Endodermal cell (in vitro differentiated cells): ENCODE measurements around the gene BRPF3. TPM values are rescaled to one million over a fixed set of nuclear protein-coding genes. Genes with fewer than 3 reads are reported as not detected.

Source experiments
- DNase-seq: peaks from one replicate; pipeline ENCODE4 v3.0.0-alpha.2; 2017
- H3K27ac ChIP-seq: 2 replicates; pipeline ENCODE4 v1.5.1; 2013; ENCODE audit warnings: mild to moderate bottlenecking, low read depth, low read length, moderate library complexity
- H3K27me3 ChIP-seq: 2 replicates; pipeline ENCODE4 v1.6.1; 2013; ENCODE audit warnings: mild to moderate bottlenecking, low read length, moderate library complexity; ENCODE audit not compliant: insufficient read depth, control insufficient read depth, poor library complexity, severe bottlenecking
- H3K36me3 ChIP-seq: 2 replicates; pipeline ENCODE4 v1.7.0; 2013; ENCODE audit warnings: mild to moderate bottlenecking, low read length, moderate library complexity; ENCODE audit not compliant: control insufficient read depth, insufficient read depth
- H3K4me1 ChIP-seq: one replicate; pipeline ENCODE4 v1.7.0; 2013; ENCODE audit warnings: low read length; ENCODE audit not compliant: control insufficient read depth, insufficient read depth
- H3K4me3 ChIP-seq: 2 replicates; pipeline ENCODE4 v1.5.1; 2013; ENCODE audit warnings: mild to moderate bottlenecking, low read length, moderate library complexity
- H3K9ac ChIP-seq: 2 replicates; pipeline ENCODE4 v1.6.1; 2013; ENCODE audit warnings: mild to moderate bottlenecking, low read length, moderate library complexity; ENCODE audit not compliant: poor library complexity, severe bottlenecking; ENCODE audit errors: extremely low read depth
- H3K9me3 ChIP-seq: 2 replicates; pipeline ENCODE4 v1.6.1; 2013; ENCODE audit warnings: mild to moderate bottlenecking, low read length, moderate library complexity; ENCODE audit not compliant: control insufficient read depth
- H3K27ac Mint-ChIP-seq: 2 replicates; pipeline ENCODE4 v1.8.0; 2020; ENCODE audit warnings: mixed read lengths
- H3K27me3 Mint-ChIP-seq: 2 replicates; pipeline ENCODE4 v1.8.0; 2021; ENCODE audit warnings: mild to moderate bottlenecking, mixed read lengths; ENCODE audit not compliant: insufficient read depth
- H3K36me3 Mint-ChIP-seq: 2 replicates; pipeline ENCODE4 v1.8.0; 2020; ENCODE audit warnings: low read depth, mixed read lengths
- H3K4me1 Mint-ChIP-seq: 2 replicates; pipeline ENCODE4 v1.8.0; 2020; ENCODE audit warnings: mixed read lengths
- H3K4me3 Mint-ChIP-seq: 2 replicates; pipeline ENCODE4 v1.8.0; 2020; ENCODE audit warnings: mild to moderate bottlenecking, moderate library complexity, mixed read lengths
- H3K9me3 Mint-ChIP-seq: 2 replicates; pipeline ENCODE4 v1.8.0; 2020; ENCODE audit warnings: mild to moderate bottlenecking, mixed read lengths
- WGBS, 2 experiments: methylation state at CpG; one replicate each; pipeline versions ENCODE4 v1.1.5 to v1.1.7; 2013; ENCODE audit warnings: missing lambda C conversion rate in 2 of 2, mixed read lengths in 1 of 2; ENCODE audit not compliant: insufficient coverage in 1 of 2, insufficient read length in 1 of 2; 5-methylcytosine and 5-hydroxymethylcytosine counted together
- total RNA-seq, 2 donors: library from RNA; stranded (reverse); fragmentation: NEBNext Ultra II Directional in 1 of 2; extraction: Animal tissue kit (Norgen Biotek cat#: 25700) in 1 of 2; gene quantifications; 2 replicates in 1 of 2; 3 replicates in 1 of 2; pipeline ENCODE4 v1.2.1, GENCODE V29; 2021
- TF ChIP-seq, protein P1 (sequence below): fragments of 200-600 bp; sonication (generic); conservative IDR thresholded peaks from 2 replicates; pipeline ENCODE4 v1.5.0; 2021; ENCODE audit warnings: antibody characterized with exemption, mild to moderate bottlenecking

Gene BRPF3
- total RNA-seq, 2 donors from 2014 or later = 30.4 to 46.8 TPM

- peak; percentile 31 for DNase-seq
- Histone ChIP-seq H3K27ac (no peak overlapping the region), H3K9me3 (no peaks in the 10 kb centered on the region), H3K36me3 (peaks cover 82% of the 10 kb centered on the region), H3K27me3 (no peaks in the 10 kb centered on the region), H3K4me3 (no peak overlapping the region), H3K4me1 (peaks cover 32% of the 10 kb centered on the region), H3K9ac (no peak overlapping the region)
- Mint-ChIP-seq H3K4me1 (peaks cover 17% of the 10 kb centered on the region), H3K27ac (no peak overlapping the region), H3K9me3 (no peaks in the 10 kb centered on the region), H3K27me3 (no peaks in the 10 kb centered on the region), H3K4me3 (no peak overlapping the region), H3K36me3 (peaks cover 70% of the 10 kb centered on the region)
- TF ChIP-seq, protein P1, sequence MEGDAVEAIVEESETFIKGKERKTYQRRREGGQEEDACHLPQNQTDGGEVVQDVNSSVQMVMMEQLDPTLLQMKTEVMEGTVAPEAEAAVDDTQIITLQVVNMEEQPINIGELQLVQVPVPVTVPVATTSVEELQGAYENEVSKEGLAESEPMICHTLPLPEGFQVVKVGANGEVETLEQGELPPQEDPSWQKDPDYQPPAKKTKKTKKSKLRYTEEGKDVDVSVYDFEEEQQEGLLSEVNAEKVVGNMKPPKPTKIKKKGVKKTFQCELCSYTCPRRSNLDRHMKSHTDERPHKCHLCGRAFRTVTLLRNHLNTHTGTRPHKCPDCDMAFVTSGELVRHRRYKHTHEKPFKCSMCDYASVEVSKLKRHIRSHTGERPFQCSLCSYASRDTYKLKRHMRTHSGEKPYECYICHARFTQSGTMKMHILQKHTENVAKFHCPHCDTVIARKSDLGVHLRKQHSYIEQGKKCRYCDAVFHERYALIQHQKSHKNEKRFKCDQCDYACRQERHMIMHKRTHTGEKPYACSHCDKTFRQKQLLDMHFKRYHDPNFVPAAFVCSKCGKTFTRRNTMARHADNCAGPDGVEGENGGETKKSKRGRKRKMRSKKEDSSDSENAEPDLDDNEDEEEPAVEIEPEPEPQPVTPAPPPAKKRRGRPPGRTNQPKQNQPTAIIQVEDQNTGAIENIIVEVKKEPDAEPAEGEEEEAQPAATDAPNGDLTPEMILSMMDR = no peak
- 73% methylated on average over 1 of the region's 1 CpG; no CpG with 5 or more reads in 1 of the 2 experiments for WGBS, 2 experiments
Observed at GRCh38 chr6:36227379-36228228, 31.1 kb downstream of the BRPF3 start.

- Mint-ChIP-seq H3K9me3 (no peaks in the 10 kb centered on the region), H3K27me3 (no peaks in the 10 kb centered on the region), H3K36me3 (peaks cover 57% of the 10 kb centered on the region), H3K4me3 (no peak overlapping the region), H3K27ac (no peak overlapping the region), H3K4me1 (peaks cover 17% of the 10 kb centered on the region)
- no peak overlapping the region for H3K4me3 ChIP-seq
- TF ChIP-seq, protein P1 = no peak
- H3K27ac ChIP-seq = no peak overlapping the region
- no peak overlapping the region for H3K9ac ChIP-seq
- peaks cover 32% of the 10 kb centered on the region for H3K4me1 ChIP-seq
- H3K36me3 ChIP-seq = peaks cover 77% of the 10 kb centered on the region
- no peak for DNase-seq
- H3K27me3 ChIP-seq = no peaks in the 10 kb centered on the region
- H3K9me3 ChIP-seq = no peaks in the 10 kb centered on the region
- WGBS, 2 experiments = 87 to 95% methylated on average over 3 to 5 of the region's 5 CpGs
Observed at GRCh38 chr6:36229223-36229622, 32.7 kb downstream of the BRPF3 start.

DNA sequence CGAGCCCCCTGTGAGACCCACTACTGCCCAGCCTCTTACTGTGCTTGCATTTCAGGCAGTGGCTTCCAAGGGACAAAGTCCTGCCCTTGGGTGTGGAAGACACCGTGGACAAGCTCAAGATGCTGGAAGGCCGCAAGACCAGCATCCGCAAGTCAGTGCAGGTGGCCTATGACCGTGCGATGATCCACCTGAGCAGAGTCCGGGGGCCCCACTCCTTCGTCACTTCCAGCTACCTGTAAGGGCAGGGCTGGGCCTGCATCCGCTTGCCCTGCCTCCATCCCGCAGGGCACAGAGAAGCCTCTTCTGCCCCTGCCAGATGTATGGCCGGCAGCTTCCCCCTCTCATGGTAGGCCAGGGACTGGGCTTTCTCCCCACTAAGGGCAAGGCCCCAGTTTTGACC lies 33.8 kb downstream of the BRPF3 start:
- Mint-ChIP-seq H3K4me1 (peaks cover 16% of the 10 kb centered on the region), H3K27ac (no peak overlapping the region), H3K27me3 (no peaks in the 10 kb centered on the region), H3K4me3 (no peak overlapping the region), H3K9me3 (no peaks in the 10 kb centered on the region), H3K36me3 (peaks cover 50% of the 10 kb centered on the region)
- H3K9ac ChIP-seq = no peak overlapping the region
- peaks cover 25% of the 10 kb centered on the region for H3K4me1 ChIP-seq
- no peak overlapping the region for H3K4me3 ChIP-seq
- no peaks in the 10 kb centered on the region for H3K9me3 ChIP-seq
- TF ChIP-seq, protein P1 = no peak
- 94 to 96% methylated on average over 9 to 11 of the region's 11 CpGs for whole genome bisulfite sequencing, 2 experiments
- H3K27ac ChIP-seq = no peak overlapping the region
- H3K27me3 ChIP-seq = no peaks in the 10 kb centered on the region
- H3K36me3 ChIP-seq = peaks cover 66% of the 10 kb centered on the region
- DNase-seq = peak; percentile 35
